H4 (cell line): Measurements from ENCODE around the gene LRCH1. TPM values are rescaled to one million over a fixed set of nuclear protein-coding genes. Genes with fewer than 3 reads are reported as not detected.

Experiments
- DNase-seq: peaks from one replicate; pipeline ENCODE4 v3.0.0-alpha.2; 2015; ENCODE audit warnings: low spot score
- total RNA-seq: library from RNA; depleted of rRNA; stranded (reverse); fragments of >200 nt; shearing (Covaris generic); gene quantifications from 2 replicates; pipeline ENCODE4 v1.2.3, GENCODE V29; 2014

The LRCH1 gene
- total RNA-seq, 1 experiment from 2014 or later, result 3.1 TPM

DNA sequence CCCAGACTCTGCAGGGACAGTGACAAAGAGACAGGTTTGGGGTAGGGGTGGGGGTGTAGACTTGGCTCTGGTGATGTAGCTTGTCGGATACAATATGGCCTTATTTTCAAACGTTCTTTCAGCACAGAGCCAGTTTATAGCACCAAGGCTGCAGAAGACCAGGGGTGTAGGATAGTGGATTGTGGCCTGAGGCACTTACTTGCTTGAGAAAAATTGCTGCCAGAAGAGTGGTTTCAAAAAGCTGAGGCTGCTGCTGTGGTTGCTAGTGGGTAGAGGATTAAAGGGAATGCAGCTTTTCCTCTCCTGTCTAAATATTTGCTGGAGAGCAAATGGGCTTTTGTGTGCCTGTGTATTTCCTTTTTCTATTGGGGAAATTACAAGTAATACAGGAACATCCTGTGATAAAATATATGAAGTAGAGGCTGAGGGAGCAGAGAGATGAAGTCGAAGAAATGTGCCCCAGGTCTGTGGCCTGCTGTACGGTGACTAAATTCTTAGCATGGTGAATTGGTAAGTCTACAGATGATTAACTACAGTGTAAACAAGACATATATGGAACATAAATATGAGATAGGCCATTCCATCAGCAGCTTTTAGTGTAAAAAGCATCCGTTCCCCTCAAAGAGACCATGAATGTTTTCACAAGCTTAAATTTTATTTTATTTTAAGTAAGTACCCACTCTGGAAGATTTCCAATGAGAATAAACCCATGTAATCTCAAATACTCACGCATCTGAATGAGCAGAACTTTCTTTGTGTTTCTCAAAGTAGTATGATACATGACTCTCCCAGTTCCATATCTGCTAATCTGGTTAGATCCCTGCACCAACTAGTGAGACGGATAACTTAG is 112.9 kb downstream of the LRCH1 start:
- DNase-seq, result no peak

- no peak for DNase-seq
Measured at GRCh38 chr13:46666727-46667456, 113.9 kb downstream of the LRCH1 start.

DNA sequence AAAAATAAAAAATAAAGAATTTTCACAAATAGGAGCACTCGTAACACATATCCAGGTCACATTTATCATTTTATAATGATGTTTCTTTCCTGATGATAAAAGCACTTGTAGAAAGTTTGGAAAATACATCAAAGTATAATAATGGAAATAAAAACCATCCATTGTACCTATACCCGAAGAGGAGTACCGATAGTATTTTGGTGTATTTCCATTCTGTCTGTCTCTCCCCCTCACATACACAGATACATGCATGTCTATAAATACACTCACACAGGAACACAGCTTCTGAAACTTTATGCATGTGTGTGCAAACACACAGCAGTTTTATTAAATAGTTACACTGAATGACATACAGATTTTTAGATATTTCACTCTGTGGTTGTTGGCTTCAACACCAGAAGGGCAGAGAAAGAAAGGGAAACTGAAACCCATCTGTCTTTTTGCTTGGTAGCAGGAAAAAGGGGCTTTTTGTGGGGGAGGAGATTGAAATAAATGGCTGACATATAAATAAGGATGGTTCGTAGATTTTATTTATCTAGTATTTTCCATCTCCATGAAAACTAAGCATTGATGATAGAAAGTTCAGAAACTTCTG is 114.8 kb downstream of the LRCH1 start:
- DNase-seq, result no peak

DNA sequence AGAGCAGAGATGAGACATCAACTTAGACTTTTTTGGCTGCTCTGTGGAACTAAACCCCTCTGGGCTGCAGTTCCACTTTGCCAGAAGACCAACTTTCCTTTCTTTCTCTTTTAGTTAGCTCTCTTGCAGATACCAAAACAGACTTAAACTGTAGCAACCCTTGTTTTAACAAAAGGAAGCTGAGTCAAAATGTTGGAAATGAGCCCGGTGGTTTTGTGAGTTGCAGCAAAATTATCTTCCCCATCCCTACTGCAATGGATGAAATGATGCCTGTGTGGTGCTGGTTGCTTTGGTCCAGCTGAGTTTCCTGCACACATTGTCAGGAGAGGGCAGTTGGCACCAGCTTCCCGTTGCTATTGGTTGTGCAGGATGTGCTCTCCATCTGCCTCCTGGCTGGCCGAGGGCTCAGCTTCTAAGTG is 115.3 kb downstream of the LRCH1 start:
- peak; percentile 14 for DNase-seq

DNA sequence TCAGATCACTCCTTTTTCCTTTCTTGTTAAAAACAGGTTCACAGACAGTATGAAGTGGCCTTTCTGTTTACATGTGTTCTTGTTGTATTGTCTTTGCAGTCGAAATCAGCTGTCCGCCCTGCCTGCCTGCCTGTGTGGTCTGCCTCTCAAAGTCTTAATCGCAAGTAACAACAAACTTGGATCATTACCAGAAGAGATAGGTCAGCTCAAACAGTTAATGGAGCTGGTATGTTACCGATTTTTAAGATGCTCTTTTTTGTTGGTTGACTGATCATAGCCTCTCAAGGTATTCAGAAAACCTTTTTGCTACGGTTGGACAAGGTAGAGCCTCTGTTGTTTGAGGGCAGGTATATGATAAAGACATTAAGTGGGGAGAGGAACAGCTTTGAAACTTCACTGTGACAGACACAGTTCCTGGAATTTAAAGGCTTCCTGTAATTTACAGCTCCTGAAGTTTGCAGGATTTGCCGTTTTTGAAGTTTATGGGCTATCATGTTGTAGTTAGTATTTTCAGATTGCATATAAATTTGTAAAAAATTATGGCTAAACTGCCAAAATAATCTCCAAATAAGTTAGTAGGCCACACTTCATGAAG is 116.1 kb downstream of the LRCH1 start:
- no peak for DNase-seq

DNA sequence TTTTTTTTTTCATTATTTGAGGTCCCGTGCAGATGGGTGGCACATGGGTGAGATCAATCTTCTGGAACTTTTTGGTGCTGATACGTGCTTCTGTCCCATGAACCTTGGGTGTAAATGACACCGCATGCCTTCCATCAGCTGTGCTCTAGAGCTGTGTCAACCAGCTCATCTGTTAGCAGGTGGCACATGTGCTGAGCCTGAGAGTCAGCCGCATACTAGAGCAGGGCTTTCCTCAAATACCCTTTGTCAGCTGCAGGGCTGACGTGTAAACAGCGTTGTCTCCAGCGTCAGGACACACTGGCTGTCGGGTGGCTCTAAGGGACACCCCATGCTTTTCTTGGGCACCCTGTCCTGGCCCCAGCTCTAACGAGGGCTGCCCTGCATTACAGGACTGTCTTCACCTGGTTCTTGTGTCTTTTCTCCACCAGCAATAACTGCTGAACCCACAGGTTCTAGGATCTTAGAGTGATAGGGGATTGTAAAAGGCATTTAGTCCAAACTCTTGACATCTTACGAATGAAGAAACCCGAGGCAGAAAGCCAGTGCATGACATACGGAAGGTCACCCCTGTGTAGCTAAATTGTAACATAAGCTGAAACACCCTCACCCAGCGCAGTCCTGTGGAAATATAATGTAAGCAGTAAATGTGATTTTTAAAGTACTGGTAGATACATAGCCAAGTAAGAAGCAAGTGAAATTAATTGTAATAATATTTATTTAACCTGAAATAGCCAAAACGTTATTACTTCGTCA is 119.5 kb downstream of the LRCH1 start:
- no peak for DNase-seq

DNA sequence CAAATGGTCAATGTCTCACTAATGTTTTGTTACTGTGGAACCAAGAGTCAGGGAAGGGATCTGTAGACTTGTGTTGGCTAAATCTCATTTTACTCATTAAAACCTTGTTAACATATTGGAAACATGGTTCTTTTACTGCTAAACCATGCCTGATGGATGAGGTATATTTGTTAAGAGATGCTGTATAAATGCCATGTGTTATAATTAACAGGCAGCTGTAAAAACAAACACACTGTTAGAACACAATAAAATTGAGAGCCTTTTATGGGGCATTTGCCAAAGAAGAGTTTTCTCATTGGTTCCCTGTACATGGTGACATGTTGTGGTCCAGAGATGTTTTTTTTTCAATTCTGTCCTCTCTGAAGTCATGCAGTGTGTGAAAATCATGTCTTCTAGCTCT is 122.0 kb downstream of the LRCH1 start:
- DNase-seq, result no peak

GRCh38 chr13:46676378-46676725 is 123.4 kb downstream of the LRCH1 start:
- DNase-seq, result no peak

- peak; percentile 45 for DNase-seq
Measured at GRCh38 chr13:46679369-46680120, 126.6 kb downstream of the LRCH1 start.

- DNase-seq, result no peak
Measured at GRCh38 chr13:46682015-46682414, 129.0 kb downstream of the LRCH1 start.

- no peak for DNase-seq
Measured at GRCh38 chr13:46682707-46683106, 129.7 kb downstream of the LRCH1 start.

- DNase-seq, result no peak
Measured at GRCh38 chr13:46683676-46684260, 130.8 kb downstream of the LRCH1 start.

GRCh38 chr13:46684287-46685001 is 131.5 kb downstream of the LRCH1 start:
- no peak for DNase-seq

GRCh38 chr13:46685006-46685730 is 132.2 kb downstream of the LRCH1 start:
- no peak for DNase-seq

DNA sequence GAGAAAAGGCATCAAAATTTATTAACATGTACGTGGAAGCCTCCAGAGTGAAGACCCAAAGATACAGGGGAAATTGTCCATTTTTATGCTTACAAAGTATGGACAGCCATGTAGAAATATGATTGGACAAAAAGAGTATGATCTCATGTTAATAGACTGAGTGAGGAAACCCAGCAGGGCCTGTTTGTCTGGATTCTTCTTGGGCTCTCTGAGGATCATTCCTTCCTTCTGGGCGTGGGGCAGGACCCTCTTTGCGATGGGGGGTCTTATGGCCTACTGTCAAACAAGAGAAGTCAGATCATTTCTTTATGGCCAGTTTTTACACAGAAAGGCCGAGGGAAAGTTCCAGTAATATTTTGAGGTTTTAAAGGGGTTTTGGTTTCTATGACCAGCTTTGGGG is 133.2 kb downstream of the LRCH1 start:
- no peak for DNase-seq

GRCh38 chr13:46687810-46688209 is 134.8 kb downstream of the LRCH1 start:
- no peak for DNase-seq

DNA sequence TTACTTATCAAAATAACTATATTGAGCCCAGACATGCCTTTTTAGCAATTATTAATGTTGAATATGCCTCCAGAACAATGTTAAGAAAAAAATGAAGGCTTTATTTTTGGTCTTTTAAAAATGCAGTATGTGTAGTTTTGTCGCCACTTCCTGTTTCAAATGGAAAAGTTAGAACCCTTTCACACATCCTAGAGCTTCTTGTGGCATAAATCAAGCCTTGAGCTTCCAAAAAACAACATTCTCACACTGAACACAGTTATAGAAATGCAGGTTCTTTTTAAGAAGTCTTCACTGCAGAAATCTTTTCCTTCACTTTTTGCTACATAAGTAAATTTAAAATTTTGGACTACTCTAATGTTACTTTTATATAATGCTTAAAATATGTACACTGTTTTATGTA is 135.3 kb downstream of the LRCH1 start:
- DNase-seq, result no peak

DNA sequence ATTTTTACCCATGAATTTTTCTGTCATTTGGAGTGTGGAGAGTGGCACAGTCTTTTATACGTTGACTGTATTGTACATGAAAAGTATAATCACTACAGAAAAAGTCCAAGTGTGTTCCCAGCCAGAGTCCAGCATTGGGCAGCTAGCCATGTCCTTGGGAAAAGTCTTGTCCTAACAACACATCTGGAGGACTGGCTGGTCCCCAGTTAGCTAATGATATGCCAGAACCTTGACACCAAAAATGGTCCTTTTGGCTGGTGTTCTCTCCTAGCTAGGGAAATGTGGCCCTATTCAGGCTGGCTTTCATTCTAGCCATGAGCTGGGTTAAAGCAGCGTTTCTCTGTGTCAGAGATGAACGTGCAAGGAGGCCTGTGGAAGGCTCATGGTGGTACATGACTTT is 145.0 kb downstream of the LRCH1 start:
- DNase-seq, result no peak

DNA sequence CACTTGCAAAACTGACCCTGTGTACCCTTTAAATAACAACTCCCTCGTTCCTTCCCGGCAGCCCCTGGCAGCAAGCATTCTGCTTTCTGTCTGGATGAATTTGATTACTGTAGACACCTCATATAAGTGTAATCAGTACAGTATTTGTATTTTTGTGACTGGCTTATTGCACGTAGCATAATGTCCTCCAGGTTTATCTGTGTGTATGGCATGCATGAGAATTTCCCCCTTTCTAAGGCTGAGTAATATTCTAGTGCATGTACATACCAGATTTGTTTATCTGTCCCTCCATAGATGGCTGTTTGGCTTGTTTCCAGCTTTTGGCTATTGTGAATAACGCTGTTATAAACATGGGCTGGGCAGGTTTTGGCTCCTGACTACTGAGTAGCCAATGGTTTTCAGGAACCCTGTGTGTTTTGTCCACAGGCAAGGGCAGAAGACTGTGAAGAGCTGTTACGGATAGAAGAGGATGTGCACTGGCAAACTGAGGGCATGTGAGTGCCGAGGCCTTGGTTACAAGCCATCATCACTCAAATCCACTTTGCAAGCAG is 146.0 kb downstream of the LRCH1 start:
- no peak for DNase-seq
